Endothelial cell of umbilical vein (primary cell): ENCODE results near the gene HDAC7. TPM values are rescaled to one million over a fixed set of nuclear protein-coding genes. Genes with fewer than 3 reads are reported as not detected.

Experiments used
- BruUV-seq: library from RNA; stranded (reverse); fragments of 400-500 nt; replicated peaks from 2 replicates; lab custom pipeline; 2021; lab: Mats Ljungman, UMichigan
- CTCF ChIA-PET: fragments of 300-600, 350-600 bp; sonication (Branson Sonifier 250); formaldehyde crosslinking; loops from one replicate; lab custom pipeline; 2021; ENCODE audit warnings: antibody characterized with exemption, inconsistent platforms; lab: Charles Lee
- POLR2A ChIA-PET: fragments of 300-600, 350-600 bp; sonication (Branson Sonifier 250); formaldehyde crosslinking; loops from one replicate; lab custom pipeline; 2021; ENCODE audit warnings: antibody characterized with exemption, inconsistent platforms; lab: Charles Lee
- DNase-seq: peaks from one replicate; pipeline ENCODE4 v3.0.0-alpha.2; 2011; ENCODE audit warnings: low read depth, low spot score
- FAIRE-seq: peaks from 2 replicates; lab custom pipeline; 2011; peaks lifted over from hg19 to GRCh38; lab: Jason Lieb, UNC
- H2AFZ ChIP-seq: 2 replicates; pipeline ENCODE4 v1.6.0; 2012; ENCODE audit warnings: low read depth, low read length, control low read depth, inconsistent platforms
- H3K27ac ChIP-seq: 2 replicates; pipeline ENCODE4 v1.5.1; 2011; ENCODE audit warnings: low read depth, mild to moderate bottlenecking, control low read depth, low read length, moderate library complexity; ENCODE audit not compliant: insufficient read depth
- H3K27me3 ChIP-seq, 2 experiments: 2 replicates each; pipeline versions ENCODE4 v1.6.0 to v1.6.1; 2011; ENCODE audit warnings: low read length in 2 of 2, mixed read lengths in 1 of 2; ENCODE audit not compliant: control insufficient read depth in 2 of 2, insufficient read depth in 2 of 2
- H3K36me3 ChIP-seq, 2 experiments: 2 replicates in 1 of 2; 3 replicates in 1 of 2; pipeline ENCODE4 v1.5.1; 2011; ENCODE audit warnings: low read length in 2 of 2, mild to moderate bottlenecking in 1 of 2, moderate library complexity in 1 of 2; ENCODE audit not compliant: control insufficient read depth in 2 of 2, insufficient read depth in 2 of 2; ENCODE audit errors: extremely low read depth in 1 of 2
- H3K4me1 ChIP-seq: 3 replicates; pipeline ENCODE4 v1.5.1; 2011; ENCODE audit warnings: mild to moderate bottlenecking, low read length; ENCODE audit not compliant: control insufficient read depth, insufficient read depth; ENCODE audit errors: extremely low read depth
- H3K4me2 ChIP-seq: 2 replicates; pipeline ENCODE4 v1.6.1; 2011; ENCODE audit warnings: low read length, control low read depth, mixed read lengths; ENCODE audit not compliant: insufficient read depth
- H3K4me3 ChIP-seq, 3 experiments: fragments of 200-600 bp in 1 of 3; sonication (generic), shearing (Covaris generic) in 1 of 3; replicated peaks in 1 of 3; 2 replicates each; pipeline ENCODE4 v1.5.1; 2011 to 2016; ENCODE audit warnings: control low read depth in 3 of 3, low read length in 3 of 3, mild to moderate bottlenecking in 2 of 3, inconsistent platforms in 1 of 3, low read depth in 1 of 3, moderate library complexity in 1 of 3; ENCODE audit not compliant: insufficient read depth in 1 of 3
- H3K79me2 ChIP-seq: 2 replicates; pipeline ENCODE4 v1.6.0; 2012; ENCODE audit warnings: low read length, inconsistent platforms; ENCODE audit not compliant: control insufficient read depth, insufficient read depth
- H3K9ac ChIP-seq: replicated peaks from 2 replicates; pipeline ENCODE3; 2011; ENCODE audit warnings: low read length, control low read depth; ENCODE audit not compliant: insufficient read depth; ENCODE audit errors: extremely low read depth
- H3K9me1 ChIP-seq: replicated peaks from 3 replicates; pipeline ENCODE4 v1.6.0; 2011; ENCODE audit warnings: mild to moderate bottlenecking, low read length; ENCODE audit not compliant: control insufficient read depth, insufficient read depth; ENCODE audit errors: extremely low read depth
- H3K9me3 ChIP-seq: replicated peaks from 2 replicates; pipeline ENCODE4 v1.5.1; 2012; ENCODE audit warnings: low read length, inconsistent platforms; ENCODE audit not compliant: control insufficient read depth, insufficient read depth
- H4K20me1 ChIP-seq: replicated peaks from 2 replicates; pipeline ENCODE3; 2011; ENCODE audit warnings: mild to moderate bottlenecking, low read length; ENCODE audit not compliant: control insufficient read depth, insufficient read depth; ENCODE audit errors: extremely low read depth
- EZH2 ChIP-seq: IDR thresholded peaks from 2 replicates; pipeline ENCODE4 v1.6.1; 2012; ENCODE audit warnings: borderline replicate concordance, low read depth, mild to moderate bottlenecking, moderate library complexity, low read length, inconsistent platforms; ENCODE audit not compliant: severe bottlenecking
- FOS ChIP-seq: IDR thresholded peaks from 2 replicates; pipeline ENCODE4 v1.6.1; 2011; ENCODE audit warnings: mild to moderate bottlenecking, low read length, moderate library complexity, borderline replicate concordance; ENCODE audit not compliant: insufficient read depth
- GATA2 ChIP-seq: IDR thresholded peaks from 2 replicates; pipeline ENCODE4 v1.7.0; 2011; ENCODE audit warnings: low read depth, mild to moderate bottlenecking, moderate library complexity, mixed read lengths, low read length; ENCODE audit not compliant: insufficient read length, insufficient read depth
- JUN ChIP-seq: IDR thresholded peaks from 2 replicates; pipeline ENCODE4 v1.6.1; 2011; ENCODE audit warnings: borderline replicate concordance, low read depth; ENCODE audit not compliant: insufficient read length, insufficient read depth
- MYC ChIP-seq: IDR thresholded peaks from one replicate; pipeline ENCODE4 v1.6.1; 2011; ENCODE audit warnings: mild to moderate bottlenecking, low read depth, low read length
- POLR2A ChIP-seq: IDR thresholded peaks from 2 replicates; pipeline ENCODE4 v1.6.1; 2012; ENCODE audit warnings: low read depth, mild to moderate bottlenecking, control low read depth, low read length
- POLR2AphosphoS5 ChIP-seq: IDR thresholded peaks from 2 replicates; pipeline ENCODE4 v1.6.1; 2012; ENCODE audit warnings: low read depth, mild to moderate bottlenecking, control low read depth, low read length, moderate library complexity; ENCODE audit not compliant: insufficient read depth
- dilution Hi-C: fragments of 300-500 bp; cut with MboI; formaldehyde crosslinking; loops from one replicate; pipeline ENCODE4 v1.15.0; 2019; ENCODE audit warnings: low sequenced_read_pairs; ENCODE audit not compliant: extremely low pct_ligation_motif_present
- intact Hi-C: fragments of 100-400 bp; cut with micrococcal nuclease; formaldehyde crosslinking; loops from one replicate; pipeline ENCODE4 v1.10.0; 2022
- polyA plus RNA-seq, 4 experiments: library from polyadenylated mRNA; depleted of rRNA in 3 of 4; stranded (reverse) in 3 of 4; unstranded in 1 of 4; fragments of >200 nt; gene quantifications; 2 replicates each; pipeline versions ENCODE4 v1.2.1 to v1.2.3, GENCODE V29; 2011 to 2012; ENCODE audit warnings: missing spikeins in 1 of 4
- total RNA-seq: library from RNA; stranded (reverse); gene quantifications from 2 replicates; pipeline ENCODE4 v1.2.3, GENCODE V29; 2021
- TF ChIP-seq, protein P1 (sequence below): IDR thresholded peaks from 2 replicates; pipeline ENCODE4 v1.6.1; 2011; ENCODE audit not compliant: insufficient read depth, insufficient read length
- TF ChIP-seq, protein P2 (sequence below), 2 donors: IDR thresholded peaks; 1 replicate in 1 of 2; 2 replicates in 1 of 2; pipeline ENCODE4 v1.5.1; 2011; ENCODE audit warnings: low read length in 2 of 2, mild to moderate bottlenecking in 2 of 2, moderate library complexity in 2 of 2, control low read depth in 1 of 2, inconsistent platforms in 1 of 2, low read depth in 1 of 2; ENCODE audit not compliant: insufficient read depth in 1 of 2; ENCODE audit errors: extremely low read depth in 1 of 2

Gene HDAC7
- total and polyA plus RNA-seq, 2 donors (not counting 3 experiments of a cell fraction or from before 2014, with no cell fraction given), result 119 to 249 TPM

DNA sequence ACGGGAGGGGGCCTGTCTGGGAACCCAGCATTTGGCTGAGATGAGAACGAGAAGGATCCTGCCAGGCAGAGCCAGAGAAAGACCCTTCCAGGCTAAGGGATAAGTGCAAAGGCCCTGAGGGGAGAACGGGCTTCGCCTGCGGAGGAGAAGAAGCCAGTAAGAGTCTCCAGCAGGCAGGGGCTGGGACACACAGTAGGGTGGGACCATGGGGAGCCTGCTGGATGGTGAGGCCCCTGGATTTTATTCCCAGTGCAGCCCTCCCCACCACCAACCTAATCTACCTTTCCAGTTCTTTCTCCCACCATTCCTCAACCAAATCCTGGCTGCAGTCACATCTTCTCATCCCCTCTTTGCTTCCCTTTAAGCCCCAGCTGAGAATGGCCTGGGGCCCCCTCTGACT is 73.6 kb downstream of the HDAC7 start:
- dilution Hi-C loops, result no loop called here
- TF ChIP-seq, protein P1, sequence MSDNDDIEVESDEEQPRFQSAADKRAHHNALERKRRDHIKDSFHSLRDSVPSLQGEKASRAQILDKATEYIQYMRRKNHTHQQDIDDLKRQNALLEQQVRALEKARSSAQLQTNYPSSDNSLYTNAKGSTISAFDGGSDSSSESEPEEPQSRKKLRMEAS, result no peak
- no peak for TF ChIP-seq POLR2A
- no peak for TF ChIP-seq MYC
- TF ChIP-seq EZH2, result no peak
- TF ChIP-seq POLR2AphosphoS5, result no peak
- TF ChIP-seq FOS, result no peak
- TF ChIP-seq GATA2, result no peak
- no peak for TF ChIP-seq JUN
- TF ChIP-seq, protein P2, sequence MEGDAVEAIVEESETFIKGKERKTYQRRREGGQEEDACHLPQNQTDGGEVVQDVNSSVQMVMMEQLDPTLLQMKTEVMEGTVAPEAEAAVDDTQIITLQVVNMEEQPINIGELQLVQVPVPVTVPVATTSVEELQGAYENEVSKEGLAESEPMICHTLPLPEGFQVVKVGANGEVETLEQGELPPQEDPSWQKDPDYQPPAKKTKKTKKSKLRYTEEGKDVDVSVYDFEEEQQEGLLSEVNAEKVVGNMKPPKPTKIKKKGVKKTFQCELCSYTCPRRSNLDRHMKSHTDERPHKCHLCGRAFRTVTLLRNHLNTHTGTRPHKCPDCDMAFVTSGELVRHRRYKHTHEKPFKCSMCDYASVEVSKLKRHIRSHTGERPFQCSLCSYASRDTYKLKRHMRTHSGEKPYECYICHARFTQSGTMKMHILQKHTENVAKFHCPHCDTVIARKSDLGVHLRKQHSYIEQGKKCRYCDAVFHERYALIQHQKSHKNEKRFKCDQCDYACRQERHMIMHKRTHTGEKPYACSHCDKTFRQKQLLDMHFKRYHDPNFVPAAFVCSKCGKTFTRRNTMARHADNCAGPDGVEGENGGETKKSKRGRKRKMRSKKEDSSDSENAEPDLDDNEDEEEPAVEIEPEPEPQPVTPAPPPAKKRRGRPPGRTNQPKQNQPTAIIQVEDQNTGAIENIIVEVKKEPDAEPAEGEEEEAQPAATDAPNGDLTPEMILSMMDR (IDR thresholded peaks at IDR 0.05; ENCODE audit: extremely low read depth in 1 of 2, insufficient read depth in 1 of 2, low read depth in 1 of 2, low read length in 2 of 2), result no peak
- DNase-seq, result no peak
- FAIRE-seq, result no peak
- intact Hi-C loops, result no loop called here
- no peak overlapping the region for H3K9ac ChIP-seq
- no peaks in the 10 kb centered on the region for H3K9me3 ChIP-seq
- BruUV-seq, result no TSS peak
- H3K9me1 ChIP-seq, result no peaks in the 10 kb centered on the region
- H3K36me3 ChIP-seq, result peaks cover 6 to 47% of the 10 kb centered on the region in 2 experiments
- H3K4me2 ChIP-seq, result no peak overlapping the region
- H4K20me1 ChIP-seq, result no peaks in the 10 kb centered on the region
- CTCF ChIA-PET, result interaction anchor here (1.0 to 6.7 kb wide), 2 partner anchors 11 to 21 kb away, joined by 6 to 191 read pairs; partner anchors contain the start of gene RAPGEF3
- H3K79me2 ChIP-seq, result no peaks in the 10 kb centered on the region
- no peak overlapping the region for H3K27ac ChIP-seq
- no peak overlapping the region for H3K4me3 ChIP-seq
- H3K27me3 ChIP-seq, result no peaks in the 10 kb centered on the region
- H3K4me1 ChIP-seq, result peaks cover 7% of the 10 kb centered on the region
- no peak overlapping the region for H2AFZ ChIP-seq
- POLR2A ChIA-PET, result no interaction called here
